Measurements from ENCODE around the gene LARP1. TPM values are rescaled to one million over a fixed set of nuclear protein-coding genes. Genes with fewer than 3 reads are reported as not detected.

LARP1 gene
- polyA plus RNA-seq, 1 donor (not counting 4 experiments of a cell fraction or from before 2014, with no cell fraction given), result 65.6 TPM

GRCh38 chr5:154842689-154843530 is 87.7 kb downstream of the LARP1 start:
- Histone ChIP-seq H2AFZ (ENCODE audit: control insufficient read depth, low read length) (no peak overlapping the region), H3K9ac (ENCODE audit: control insufficient read depth, extremely low read depth, insufficient read depth, low read length) (no peak overlapping the region), H3K27me3 (ENCODE audit: control insufficient read depth, extremely low read depth, insufficient read depth, low read length) (no peaks in the 10 kb centered on the region), H3K9me1 (ENCODE audit: control insufficient read depth, extremely low read depth, insufficient read depth, low read length) (no peaks in the 10 kb centered on the region), H3K4me2 (ENCODE audit: control insufficient read depth, extremely low read depth, insufficient read depth, low read depth, low read length) (no peak overlapping the region), H3K27ac (ENCODE audit: control insufficient read depth, insufficient read depth, low read length) (no peak overlapping the region), H3K36me3 (ENCODE audit: control insufficient read depth in 2 of 2, extremely low read depth in 1 of 2, insufficient read depth in 2 of 2, low read length in 2 of 2) (no peaks in the 10 kb centered on the region), H3K4me1 (ENCODE audit: control insufficient read depth, extremely low read depth, insufficient read depth, low read length) (no peaks in the 10 kb centered on the region), H3K9me3 (ENCODE audit: control insufficient read depth, low read depth, low read length) (no peaks in the 10 kb centered on the region), H3K79me2 (ENCODE audit: control insufficient read depth, insufficient read depth, low read length) (no peaks in the 10 kb centered on the region), H3K4me3 (ENCODE audit: control insufficient read depth in 2 of 3, extremely low read depth in 1 of 3, insufficient read depth in 2 of 3, low read depth in 1 of 3, low read length in 3 of 3) (no peak overlapping the region), H4K20me1 (ENCODE audit: control insufficient read depth, extremely low read depth, insufficient read depth, low read length) (no peaks in the 10 kb centered on the region)
- dilution Hi-C loops (cut with MboI; ENCODE audit: extremely low pct_ligation_motif_present, low sequenced_read_pairs), result no loop called here
- no peak for TF ChIP-seq EZH2 (IDR thresholded peaks at IDR 0.05; ENCODE audit: low read length)
- FAIRE-seq (no peak), DNase-seq (ENCODE audit: low read depth, low spot score) (no peak)

DNA sequence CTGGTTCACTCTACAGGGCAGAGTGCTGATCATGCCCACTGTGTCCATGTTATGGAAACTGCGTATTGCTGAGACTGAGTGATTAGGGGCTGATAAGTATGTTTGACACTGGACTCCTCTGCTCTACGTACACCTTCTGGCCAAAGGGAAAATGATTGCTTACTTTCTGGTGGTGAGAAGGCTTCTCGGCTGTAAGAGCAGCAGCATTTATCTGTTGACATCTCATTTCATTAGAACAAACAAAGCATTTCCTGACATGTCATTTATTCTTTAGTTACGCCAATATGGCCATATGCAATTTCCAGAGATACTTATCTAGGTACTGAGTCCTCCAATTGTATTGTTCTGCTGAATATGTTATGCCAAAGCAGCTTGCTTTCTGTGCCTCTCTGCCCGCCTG is 89.6 kb downstream of the LARP1 start:
- no peak overlapping the region for H3K4me3 ChIP-seq (ENCODE audit: control insufficient read depth in 2 of 3, extremely low read depth in 1 of 3, insufficient read depth in 2 of 3, low read depth in 1 of 3, low read length in 3 of 3)
- dilution Hi-C loops (cut with MboI; ENCODE audit: extremely low pct_ligation_motif_present, low sequenced_read_pairs), result no loop called here
- H3K4me2 ChIP-seq (ENCODE audit: control insufficient read depth, extremely low read depth, insufficient read depth, low read depth, low read length), result no peak overlapping the region
- no peaks in the 10 kb centered on the region for H3K4me1 ChIP-seq (ENCODE audit: control insufficient read depth, extremely low read depth, insufficient read depth, low read length)
- TF ChIP-seq EZH2 (IDR thresholded peaks at IDR 0.05; ENCODE audit: low read length) (no peak), CTCF (optimal IDR thresholded peaks at IDR 0.05 in 1 of 3, IDR thresholded peaks at IDR 0.05 in 1 of 3, conservative IDR thresholded peaks at IDR 0.05 in 1 of 3; ENCODE audit: extremely low read depth in 1 of 3, insufficient read depth in 2 of 3, low read length in 3 of 3) (no peak)
- H3K27ac ChIP-seq (ENCODE audit: control insufficient read depth, insufficient read depth, low read length), result no peak overlapping the region
- no peaks in the 10 kb centered on the region for H4K20me1 ChIP-seq (ENCODE audit: control insufficient read depth, extremely low read depth, insufficient read depth, low read length)
- H3K79me2 ChIP-seq (ENCODE audit: control insufficient read depth, insufficient read depth, low read length), result no peaks in the 10 kb centered on the region
- H3K9me1 ChIP-seq (ENCODE audit: control insufficient read depth, extremely low read depth, insufficient read depth, low read length), result no peaks in the 10 kb centered on the region
- no peak overlapping the region for H2AFZ ChIP-seq (ENCODE audit: control insufficient read depth, low read length)
- H3K36me3 ChIP-seq (ENCODE audit: control insufficient read depth in 2 of 2, extremely low read depth in 1 of 2, insufficient read depth in 2 of 2, low read length in 2 of 2), result no peaks in the 10 kb centered on the region
- no peaks in the 10 kb centered on the region for H3K9me3 ChIP-seq (ENCODE audit: control insufficient read depth, low read depth, low read length)
- no peaks in the 10 kb centered on the region for H3K27me3 ChIP-seq (ENCODE audit: control insufficient read depth, extremely low read depth, insufficient read depth, low read length)
- FAIRE-seq (no peak), DNase-seq (ENCODE audit: low read depth, low spot score) (no peak)
- no peak overlapping the region for H3K9ac ChIP-seq (ENCODE audit: control insufficient read depth, extremely low read depth, insufficient read depth, low read length)
